ENCODE results near the gene BAZ1B.
"Not testable (repeated sequence)": the region's sequence is repeated elsewhere in the genome, so short reads cannot be mapped to it uniquely, and the experiment has no call there.

Gene BAZ1B

GRCh38 chr7:73442903-73443500, 79.1 kb downstream of the BAZ1B start:
- DNase-seq (ENCODE audit: low read depth) = no peak

GRCh38 chr7:73442222-73442902, 79.7 kb downstream of the BAZ1B start:
- no peak for DNase-seq (ENCODE audit: low read depth)

- no peak for DNase-seq (ENCODE audit: low read depth)
Measured at GRCh38 chr7:73439410-73439704, 82.7 kb downstream of the BAZ1B start.

DNA sequence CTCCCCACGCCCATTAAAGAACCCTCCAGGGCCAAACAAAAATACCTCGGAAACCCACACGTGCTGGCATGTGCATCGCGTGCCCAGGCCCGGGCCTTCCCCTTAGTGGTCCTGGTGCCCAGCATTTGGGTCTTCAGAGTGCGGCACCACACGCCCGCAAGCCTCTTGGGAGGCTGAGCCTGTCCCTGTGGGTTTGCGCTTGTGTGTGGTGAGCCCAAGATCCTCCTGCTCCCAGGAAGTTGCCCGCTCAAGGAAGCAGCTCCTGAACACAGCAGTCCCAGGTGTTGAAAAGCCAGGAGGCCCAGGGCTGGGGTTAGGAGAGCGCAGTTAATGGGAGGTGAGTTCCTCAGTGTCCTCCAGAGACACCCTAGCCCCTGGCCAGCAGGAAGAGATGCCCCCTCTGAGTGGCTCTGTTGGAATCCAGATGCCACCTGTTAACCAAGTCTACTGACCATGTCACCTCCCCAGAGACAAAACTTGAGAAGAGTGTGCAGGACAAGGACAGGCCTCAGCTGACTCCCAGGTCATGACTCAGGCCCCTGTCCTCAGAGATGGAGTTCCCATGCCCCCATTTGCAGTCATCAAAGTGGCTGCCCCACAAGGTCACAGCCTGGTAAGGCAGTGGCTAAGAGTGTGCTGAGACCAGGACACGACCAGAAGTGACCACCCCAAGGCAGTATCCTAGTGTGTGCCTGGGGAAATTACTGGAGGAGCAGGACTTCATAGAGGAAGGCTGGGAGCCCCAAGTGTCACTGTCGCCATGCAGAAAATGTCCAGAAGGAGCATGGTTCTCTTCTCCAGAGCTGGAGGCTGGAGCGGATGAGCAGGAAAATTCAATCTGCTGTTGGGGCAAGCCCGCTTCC, 83.3 kb downstream of the BAZ1B start:
- DNase-seq (ENCODE audit: low read depth) = no peak

DNA sequence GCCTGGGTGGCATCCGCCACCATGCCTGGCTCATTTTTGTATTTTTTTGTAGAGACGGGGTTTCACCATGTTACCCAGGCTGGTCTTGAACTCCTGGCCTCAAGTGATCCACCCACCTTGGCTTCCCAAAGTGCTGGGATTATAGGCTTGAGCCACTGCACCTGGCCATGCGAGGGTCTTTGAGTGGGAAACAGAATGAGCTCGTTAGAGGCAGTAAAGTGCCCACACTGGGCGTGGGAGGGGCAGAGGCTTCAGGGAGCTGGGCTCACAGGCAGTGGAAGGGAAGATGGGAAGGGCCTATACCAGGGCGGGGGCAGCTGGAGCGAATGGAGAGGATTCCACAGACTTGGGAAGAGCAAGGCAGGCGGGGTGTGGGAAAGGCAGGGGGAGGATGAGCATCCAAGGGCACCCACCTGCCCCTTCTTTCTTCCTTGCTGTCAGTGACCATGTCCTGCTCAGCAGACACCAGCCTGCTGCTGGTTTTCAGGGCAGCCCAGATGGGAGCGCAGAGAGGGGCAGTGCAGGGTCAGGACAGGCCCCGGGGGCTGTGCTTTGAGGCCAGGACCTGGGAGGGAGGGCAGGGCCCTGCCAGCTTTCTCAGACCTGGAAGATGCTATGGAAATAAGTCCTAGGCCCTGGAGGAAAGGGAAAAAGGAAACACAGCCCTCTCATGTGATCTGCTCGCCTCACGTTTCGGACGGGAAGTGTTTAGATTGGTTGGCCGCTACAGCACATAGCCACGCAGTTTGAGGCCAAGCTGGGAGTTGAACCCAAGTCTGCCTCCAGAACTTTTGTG, 84.3 kb downstream of the BAZ1B start:
- DNase-seq (ENCODE audit: low read depth) = no peak

DNA sequence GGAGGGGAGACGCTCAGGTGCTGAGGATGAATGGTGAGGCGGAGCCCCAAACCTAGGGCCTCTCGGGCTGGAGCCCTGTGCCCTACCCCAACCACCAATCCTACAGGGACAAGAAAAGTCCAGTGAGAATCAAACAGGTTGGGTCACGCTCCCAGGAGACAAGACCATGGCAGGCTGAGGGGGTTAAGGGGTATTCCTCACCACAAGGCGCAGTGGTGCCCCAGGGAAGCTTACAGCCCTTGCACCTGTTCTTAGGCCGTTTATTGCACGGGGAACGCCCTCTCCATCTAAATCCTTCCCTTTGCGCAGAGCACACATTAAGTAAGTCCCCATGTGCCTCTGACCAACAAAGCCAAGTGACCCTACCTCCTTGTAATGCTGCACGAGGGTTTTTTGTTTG, 85.0 kb downstream of the BAZ1B start:
- no peak for DNase-seq (ENCODE audit: low read depth)

- DNase-seq (ENCODE audit: low read depth) = no peak
Measured at GRCh38 chr7:73436031-73436929, 85.8 kb downstream of the BAZ1B start.

DNA sequence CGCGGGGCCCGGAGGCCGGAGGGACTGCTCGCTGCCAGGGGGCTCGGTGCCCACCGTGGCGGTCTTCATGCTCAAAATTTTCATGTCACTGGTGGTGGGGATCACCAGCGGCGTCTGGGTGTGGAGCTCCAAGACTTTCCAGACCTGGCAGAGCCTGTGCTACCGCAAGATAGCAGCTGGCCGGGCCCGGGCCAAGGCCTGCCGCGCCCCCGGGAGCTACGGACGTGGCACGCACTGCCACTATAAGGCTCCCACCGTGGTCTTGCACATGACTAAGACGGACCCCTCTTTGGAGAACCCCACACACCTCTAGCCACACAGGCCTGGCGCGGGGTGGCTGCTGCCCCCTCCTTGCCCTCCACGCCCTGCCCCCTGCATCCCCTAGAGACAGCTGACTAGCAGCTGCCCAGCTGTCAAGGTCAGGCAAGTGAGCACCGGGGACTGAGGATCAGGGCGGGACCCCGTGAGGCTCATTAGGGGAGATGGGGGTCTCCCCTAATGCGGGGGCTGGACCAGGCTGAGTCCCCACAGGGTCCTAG, 86.6 kb downstream of the BAZ1B start:
- no peak for DNase-seq (ENCODE audit: low read depth)

GRCh38 chr7:73434701-73435069, 87.4 kb downstream of the BAZ1B start:
- DNase-seq (ENCODE audit: low read depth) = no peak

- no peak for DNase-seq (ENCODE audit: low read depth)
Measured at GRCh38 chr7:73433924-73434700, 88.0 kb downstream of the BAZ1B start.

DNA sequence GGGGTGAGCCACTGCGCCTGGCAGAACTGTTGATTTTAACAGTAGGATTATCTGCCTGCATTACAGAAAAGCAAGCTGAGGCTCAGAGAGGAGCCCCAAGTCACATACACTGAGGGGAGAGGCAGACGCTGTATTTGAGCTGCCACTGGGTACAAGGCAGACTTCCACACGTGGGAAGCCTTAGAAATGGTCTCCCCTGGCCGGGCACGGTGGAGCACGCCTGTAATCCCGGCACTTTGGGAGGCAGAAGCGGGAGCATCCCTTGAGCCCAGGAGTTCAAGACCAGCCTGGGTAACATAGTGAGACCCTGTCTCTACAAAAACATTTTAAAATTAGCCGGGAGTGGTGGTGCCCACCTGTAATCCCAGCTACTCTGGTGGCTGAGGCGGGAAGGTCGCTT, 89.4 kb downstream of the BAZ1B start:
- DNase-seq (ENCODE audit: low read depth) = no peak

DNA sequence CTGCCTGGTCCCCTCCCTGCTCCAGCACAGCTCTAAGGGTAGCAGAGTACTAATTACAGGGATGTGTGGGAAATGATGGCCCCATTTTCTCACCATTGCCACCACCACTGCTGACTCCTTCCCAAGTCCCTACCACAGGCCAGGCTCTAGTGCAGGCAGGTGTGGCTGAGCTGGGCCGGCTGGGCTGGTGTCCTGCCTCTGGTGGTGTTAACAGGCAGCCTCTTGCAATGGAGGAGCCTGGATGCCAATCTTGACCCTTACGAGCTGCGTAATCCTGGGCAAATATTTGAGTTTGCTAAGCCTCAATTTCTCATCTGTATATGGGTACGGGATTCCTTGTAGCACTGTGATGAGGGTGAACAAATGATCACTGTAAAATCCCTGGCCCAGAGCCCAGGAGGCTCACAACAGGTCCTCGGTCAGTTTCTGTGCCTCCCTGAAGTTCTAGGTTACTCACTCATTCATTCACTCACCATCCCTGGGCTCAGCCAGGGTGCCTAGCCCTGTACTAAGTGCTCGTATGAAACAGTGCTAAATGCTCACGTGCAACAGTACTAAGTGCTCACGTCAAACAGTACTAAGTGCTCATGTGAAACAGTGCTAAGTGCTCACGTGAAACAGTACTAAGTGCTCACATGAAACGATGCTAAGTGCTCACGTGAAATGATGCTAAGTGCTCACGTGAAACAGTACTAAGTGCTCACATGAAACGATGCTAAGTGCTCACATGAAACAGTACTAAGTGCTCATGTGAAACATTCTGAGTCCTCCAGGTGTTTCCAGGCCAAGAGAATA, 90.9 kb downstream of the BAZ1B start:
- DNase-seq (ENCODE audit: low read depth) = no peak

DNA sequence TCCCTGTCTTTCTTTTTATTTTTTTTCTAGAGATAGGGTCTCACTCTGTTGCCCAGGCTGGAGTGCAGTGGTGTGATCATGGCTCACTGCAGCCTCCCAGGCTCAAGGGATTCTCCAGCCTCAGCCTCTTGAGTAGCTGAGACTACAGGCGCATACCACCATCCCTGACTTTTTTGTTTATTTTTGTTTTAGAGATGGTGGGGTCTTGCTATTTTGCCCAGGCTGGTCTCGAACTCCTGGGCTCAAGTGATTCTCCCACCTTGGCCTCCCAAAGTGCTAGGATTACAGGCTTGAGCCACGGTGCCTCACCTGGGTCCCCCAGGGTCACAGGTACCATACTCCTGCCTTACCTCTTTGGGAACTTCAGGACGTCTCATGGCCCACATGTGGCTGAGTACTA, 91.6 kb downstream of the BAZ1B start:
- not testable (repeated sequence) for DNase-seq (ENCODE audit: low read depth)

- no peak for DNase-seq (ENCODE audit: low read depth)
Measured at GRCh38 chr7:73429622-73430505, 92.2 kb downstream of the BAZ1B start.

- DNase-seq (ENCODE audit: low read depth) = no peak
Measured at GRCh38 chr7:73429215-73429614, 92.9 kb downstream of the BAZ1B start.

- no peak for DNase-seq (ENCODE audit: low read depth)
Measured at GRCh38 chr7:73427902-73428787, 93.9 kb downstream of the BAZ1B start.

DNA sequence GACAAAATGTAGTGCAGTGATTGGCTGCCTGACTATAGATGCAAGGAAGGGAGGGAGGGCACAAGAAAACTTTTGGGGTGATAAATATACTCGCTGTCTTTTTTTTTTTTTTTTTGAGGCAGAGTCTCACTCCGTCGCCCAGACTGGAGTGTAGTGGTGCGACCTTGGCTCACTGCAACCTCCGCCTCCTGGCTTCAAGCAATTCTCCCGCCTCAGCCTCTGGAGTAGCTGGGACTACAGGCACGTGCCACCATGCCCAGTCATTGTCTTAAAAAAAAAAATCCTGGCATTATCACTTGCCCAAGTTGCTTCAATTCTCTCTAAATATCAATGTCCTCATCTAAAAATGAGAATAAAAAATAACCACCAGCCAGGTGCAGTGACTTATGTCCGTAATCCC, 96.1 kb downstream of the BAZ1B start:
- no peak for DNase-seq (ENCODE audit: low read depth)

Measured in stromal cell of bone marrow (primary cell).